H9 (cell line): ENCODE data around the gene CYB561D1. TPM values are rescaled to one million over a fixed set of nuclear protein-coding genes. Genes with fewer than 3 reads are reported as not detected.

ENCODE experiments used
- DNase-seq: peaks from one replicate; pipeline ENCODE4 v3.0.0-alpha.2; 2017
- H2AFZ ChIP-seq: one replicate; pipeline ENCODE4 v1.6.1; 2013; ENCODE audit warnings: mild to moderate bottlenecking, low read length, control low read depth, moderate library complexity
- H2AK5ac ChIP-seq: 2 replicates; pipeline ENCODE4 v1.6.1; 2013; ENCODE audit warnings: low read length, control low read depth, mixed read lengths; ENCODE audit not compliant: insufficient read length
- H2BK120ac ChIP-seq: one replicate; pipeline ENCODE4 v1.6.1; 2013; ENCODE audit warnings: low read depth, mild to moderate bottlenecking, low read length, control low read depth, inconsistent platforms; ENCODE audit not compliant: poor library complexity, severe bottlenecking
- H2BK12ac ChIP-seq: 2 replicates; pipeline ENCODE4 v1.6.1; 2013; ENCODE audit warnings: low read length, control low read depth, mixed read lengths, low read depth; ENCODE audit not compliant: insufficient read length
- H2BK15ac ChIP-seq: 2 replicates; pipeline ENCODE4 v1.6.1; 2013; ENCODE audit warnings: low read depth, low read length, control low read depth
- H2BK20ac ChIP-seq: one replicate; pipeline ENCODE4 v1.6.1; 2013; ENCODE audit warnings: low read depth, mild to moderate bottlenecking, low read length, control low read depth, inconsistent platforms; ENCODE audit not compliant: poor library complexity, severe bottlenecking
- H2BK5ac ChIP-seq: 2 replicates; pipeline ENCODE4 v1.6.1; 2013; ENCODE audit warnings: low read length, control low read depth, mixed read lengths; ENCODE audit not compliant: insufficient read length
- H3K14ac ChIP-seq: 2 replicates; pipeline ENCODE4 v1.6.1; 2013; ENCODE audit warnings: low read length, control low read depth; ENCODE audit not compliant: insufficient read depth
- H3K18ac ChIP-seq: 2 replicates; pipeline ENCODE4 v1.6.1; 2013; ENCODE audit warnings: low read depth, mild to moderate bottlenecking, mixed read lengths, low read length, control low read depth; ENCODE audit not compliant: insufficient read length
- H3K23ac ChIP-seq: 2 replicates; pipeline ENCODE4 v1.6.1; 2013; ENCODE audit warnings: low read length, control low read depth, mixed read lengths, low read depth; ENCODE audit not compliant: insufficient read length
- H3K23me2 ChIP-seq: 2 replicates; pipeline ENCODE4 v1.6.1; 2013; ENCODE audit warnings: low read depth, mild to moderate bottlenecking, mixed read lengths, low read length, control low read depth; ENCODE audit not compliant: insufficient read length, poor library complexity, severe bottlenecking
- H3K27ac ChIP-seq: 2 replicates; pipeline ENCODE4 v1.5.1; 2013; ENCODE audit warnings: low read length, control low read depth, mixed read lengths, low read depth; ENCODE audit not compliant: insufficient read length
- H3K27me3 ChIP-seq: 2 replicates; pipeline ENCODE4 v1.6.1; 2013; ENCODE audit warnings: low read length, control low read depth, inconsistent platforms; ENCODE audit not compliant: insufficient read depth
- H3K4ac ChIP-seq: 2 replicates; pipeline ENCODE4 v1.6.1; 2013; ENCODE audit warnings: low read depth, mild to moderate bottlenecking, control low read depth, inconsistent platforms, low read length, moderate library complexity
- H3K4me1 ChIP-seq: 2 replicates; pipeline ENCODE4 v1.6.1; 2013; ENCODE audit warnings: low read length, control low read depth, inconsistent platforms; ENCODE audit not compliant: insufficient read depth
- H3K4me2 ChIP-seq: 2 replicates; pipeline ENCODE4 v1.6.1; 2013; ENCODE audit warnings: low read length, control low read depth, mixed read lengths; ENCODE audit not compliant: insufficient read length, insufficient read depth
- H3K56ac ChIP-seq: 2 replicates; pipeline ENCODE4 v1.6.1; 2013; ENCODE audit warnings: low read depth, mild to moderate bottlenecking, mixed read lengths, low read length, control low read depth; ENCODE audit not compliant: insufficient read length
- H3K79me1 ChIP-seq: 2 replicates; pipeline ENCODE4 v1.6.1; 2013; ENCODE audit warnings: low read depth, mild to moderate bottlenecking, moderate library complexity, low read length, control low read depth, inconsistent platforms; ENCODE audit not compliant: insufficient read depth, poor library complexity, severe bottlenecking
- H3K79me2 ChIP-seq: 2 replicates; pipeline ENCODE4 v1.6.1; 2013; ENCODE audit warnings: low read length, control low read depth, inconsistent platforms; ENCODE audit not compliant: insufficient read depth
- H3K9ac ChIP-seq: 2 replicates; pipeline ENCODE4 v1.6.1; 2013; ENCODE audit warnings: low read length, control low read depth, mixed read lengths; ENCODE audit not compliant: insufficient read length; ENCODE audit errors: extremely low read depth
- H3K9me3 ChIP-seq: one replicate; pipeline ENCODE4 v1.6.1; 2013; ENCODE audit warnings: low read depth, low read length, inconsistent platforms; ENCODE audit not compliant: control insufficient read depth
- H3T11ph ChIP-seq: one replicate; pipeline ENCODE4 v1.6.1; 2013; ENCODE audit warnings: mild to moderate bottlenecking, low read length, control low read depth, inconsistent platforms
- H4K20me1 ChIP-seq: one replicate; pipeline ENCODE4 v1.6.1; 2013; ENCODE audit not compliant: control insufficient read depth, insufficient read length, insufficient read depth
- H4K5ac ChIP-seq: 2 replicates; pipeline ENCODE4 v1.6.1; 2013; ENCODE audit warnings: low read depth, mild to moderate bottlenecking, mixed read lengths, low read length, control low read depth; ENCODE audit not compliant: insufficient read length
- H4K8ac ChIP-seq: replicated peaks from 2 replicates; pipeline ENCODE4 v1.6.1; 2013; ENCODE audit warnings: low read length, control low read depth, mixed read lengths, low read depth; ENCODE audit not compliant: insufficient read length
- H4K91ac ChIP-seq: 2 replicates; pipeline ENCODE4 v1.6.1; 2013; ENCODE audit warnings: low read depth, mild to moderate bottlenecking, moderate library complexity, mixed read lengths, low read length, control low read depth; ENCODE audit not compliant: insufficient read length
- H3K27ac Mint-ChIP-seq, 3 experiments: 2 replicates in 2 of 3; 3 replicates in 1 of 3; pipeline ENCODE4 v1.8.0; 2020 to 2021; ENCODE audit warnings: mixed read lengths in 3 of 3, mild to moderate bottlenecking in 1 of 3, moderate library complexity in 1 of 3
- H3K27me3 Mint-ChIP-seq: 2 replicates; pipeline ENCODE4 v1.8.0; 2021; ENCODE audit warnings: low read depth, mild to moderate bottlenecking, moderate library complexity, mixed read lengths
- H3K36me3 Mint-ChIP-seq, 3 experiments: 2 replicates in 2 of 3; 3 replicates in 1 of 3; pipeline ENCODE4 v1.8.0; 2020 to 2021; ENCODE audit warnings: low read depth in 3 of 3, mixed read lengths in 3 of 3; ENCODE audit not compliant: insufficient read depth in 1 of 3
- H3K4me1 Mint-ChIP-seq, 2 experiments: 2 replicates each; pipeline ENCODE4 v1.8.0; 2020; ENCODE audit warnings: mixed read lengths in 2 of 2
- H3K4me3 Mint-ChIP-seq, 2 experiments: 2 replicates in 1 of 2; 3 replicates in 1 of 2; pipeline ENCODE4 v1.8.0; 2020 to 2021; ENCODE audit warnings: mild to moderate bottlenecking in 2 of 2, mixed read lengths in 2 of 2, moderate library complexity in 1 of 2
- H3K9me3 Mint-ChIP-seq, 2 experiments: 2 replicates in 1 of 2; 3 replicates in 1 of 2; pipeline ENCODE4 v1.8.0; 2020; ENCODE audit warnings: mild to moderate bottlenecking in 2 of 2, mixed read lengths in 2 of 2, moderate library complexity in 1 of 2
- CTCF ChIP-seq: fragments of 200-600 bp; sonication (generic); conservative IDR thresholded peaks from 3 replicates; pipeline ENCODE4 v1.8.0; 2021; ENCODE audit warnings: antibody characterized with exemption, mild to moderate bottlenecking
- WGBS: extraction: QIAGEN DNeasy Blood & Tissue Kit; methylation state at CpG from one replicate; pipeline ENCODE4 v1.1.7; 2013; ENCODE audit warnings: missing lambda C conversion rate, low lambda C conversion rate, mixed read lengths; ENCODE audit not compliant: insufficient read length; ENCODE audit errors: extremely low coverage; 5-methylcytosine and 5-hydroxymethylcytosine counted together
- total RNA-seq: library from RNA; stranded (reverse); gene quantifications from 2 replicates; pipeline ENCODE4 v1.2.1, GENCODE V29; 2021

CYB561D1 gene
- total RNA-seq, 1 experiment from 2014 or later = 6.5 TPM

DNA sequence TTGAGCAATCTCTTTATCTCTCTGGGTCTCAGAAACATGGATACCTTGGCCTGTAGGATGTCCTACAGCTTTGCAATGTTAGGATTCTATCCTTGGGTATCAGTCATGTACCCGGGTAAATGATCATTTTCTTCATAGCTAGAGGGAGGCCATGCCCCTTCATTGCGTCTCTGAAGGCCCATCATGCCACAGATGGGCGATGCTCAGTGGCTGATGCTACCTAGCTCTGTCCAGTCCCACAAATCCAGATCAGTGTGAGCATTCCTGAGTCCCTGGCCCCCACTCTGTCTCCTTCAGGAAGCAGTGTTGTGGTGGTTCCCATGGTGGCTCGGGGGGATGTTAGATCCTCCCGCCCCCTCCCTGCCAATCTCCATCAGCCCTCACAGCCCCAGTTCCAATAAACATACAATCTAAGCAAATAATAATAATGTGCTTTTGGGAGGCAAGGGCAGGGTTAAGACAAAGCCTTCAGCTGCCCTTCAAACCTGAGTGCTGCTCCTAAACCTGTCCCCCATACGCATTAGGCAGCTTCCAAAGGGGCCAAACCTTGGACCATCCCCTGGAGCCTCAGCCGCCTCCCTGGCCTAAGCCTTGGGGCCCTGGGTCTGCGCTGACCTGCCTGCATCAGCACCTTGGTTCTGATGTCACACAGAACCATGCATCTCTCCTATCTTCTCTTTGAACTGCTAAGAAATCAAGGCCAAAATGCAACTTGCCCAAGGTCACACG lies 45.1 kb downstream of the CYB561D1 start:
- Histone ChIP-seq H2BK15ac (no peak overlapping the region), H3K14ac (no peak overlapping the region), H3K4me1 (no peaks in the 10 kb centered on the region; the same call in 1 of the 2 replicates), H4K8ac (no peak overlapping the region), H3K27me3 (no peaks in the 10 kb centered on the region), H2BK12ac (no peak overlapping the region), H3K9me3 (no peaks in the 10 kb centered on the region), H3K79me2 (no peaks in the 10 kb centered on the region), H4K20me1 (no peaks in the 10 kb centered on the region), H3K27ac (no peak overlapping the region), H4K91ac (no peak overlapping the region), H3K4ac (no peak overlapping the region), H3K79me1 (no peaks in the 10 kb centered on the region), H4K5ac (no peak overlapping the region), H3K23ac (no peak overlapping the region), H3K18ac (no peak overlapping the region), H2BK120ac (no peak overlapping the region), H2BK20ac (no peak overlapping the region), H2AFZ (no peak overlapping the region), H3K23me2 (no peaks in the 10 kb centered on the region), H3T11ph (no peak overlapping the region), H2BK5ac (no peak overlapping the region), H2AK5ac (no peak overlapping the region), H3K4me2 (no peak overlapping the region), H3K9ac (no peak overlapping the region), H3K56ac (no peak overlapping the region)
- peaks cover 6 to 21% of the 10 kb centered on the region in 2 experiments for H3K4me1 Mint-ChIP-seq
- DNase-seq = no peak
- H3K4me3 Mint-ChIP-seq = no peak overlapping the region
- H3K27ac Mint-ChIP-seq = peak overlapping the region in 1 of 3 experiments; percentile 29; a peak in 1 of 7 replicates
- TF ChIP-seq CTCF = no peak
- H3K27me3 Mint-ChIP-seq = peaks cover 2% of the 10 kb centered on the region
- no peaks in the 10 kb centered on the region; a peak in 1 of 5 replicates for H3K9me3 Mint-ChIP-seq
- no peaks in the 10 kb centered on the region; a peak in 1 of 7 replicates for H3K36me3 Mint-ChIP-seq
- WGBS = no CpG with 5 or more reads among the region's 9 CpGs
